Right cardiac atrium (tissue), 5 donors: ENCODE measurements around the gene MYL5. TPM values are rescaled to one million over a fixed set of nuclear protein-coding genes. Genes with fewer than 3 reads are reported as not detected.
"Not testable (repeated sequence)": the region's sequence is repeated elsewhere in the genome, so short reads cannot be mapped to it uniquely, and the experiment has no call there.

Experiments
- ATAC-seq, 2 donors: fragments of 200-7000 bp; cut with Tn5 transposase; one replicate each; pipeline versions ENCODE4 v1.8.0 to v1.9.1; 2020; ENCODE audit warnings: moderate library complexity in 2 of 2, mild to moderate bottlenecking in 1 of 2
- DNase-seq, 3 donors: peaks; one replicate each; pipeline ENCODE4 v3.0.0-alpha.2; 2020
- H3K27ac ChIP-seq: one replicate; pipeline ENCODE4 v1.5.1; 2013; ENCODE audit warnings: mild to moderate bottlenecking, low read length, control low read depth, moderate library complexity
- H3K27me3 ChIP-seq: one replicate; pipeline ENCODE4 v1.6.1; 2013; ENCODE audit not compliant: control insufficient read depth, insufficient read depth
- H3K4me1 ChIP-seq: one replicate; pipeline ENCODE4 v1.6.1; 2013; ENCODE audit warnings: low read length; ENCODE audit not compliant: control insufficient read depth, insufficient read depth
- H3K4me3 ChIP-seq: one replicate; pipeline ENCODE4 v1.5.1; 2013; ENCODE audit warnings: low read length, control low read depth
- H3K9me3 ChIP-seq: one replicate; pipeline ENCODE4 v1.6.1; 2013; ENCODE audit warnings: low read length; ENCODE audit not compliant: control insufficient read depth
- WGBS: extraction: QIAGEN DNeasy Blood & Tissue Kit; methylation state at CpG from one replicate; pipeline ENCODE4 v1.1.7; 2013; 5-methylcytosine and 5-hydroxymethylcytosine counted together
- intact Hi-C, 4 donors: fragments of 100-400 bp; cut with DNase I; formaldehyde crosslinking; loops; one replicate each; pipeline versions ENCODE4 v1.11.0 to v1.14.0; 2022 to 2023
- polyA plus RNA-seq: library from polyadenylated mRNA; stranded (reverse); fragments of 200-250 nt; gene quantifications from one replicate; pipeline ENCODE4 v1.2.3, GENCODE V29; 2013
- total RNA-seq, 4 donors: library from RNA; stranded (reverse); fragmentation: NEBNext Ultra II Directional; extraction: Animal tissue kit (Norgen Biotek cat#: 25700); gene quantifications; one replicate each; pipeline ENCODE4 v1.2.1, GENCODE V29; 2021
- donor health status: healthy with polysubstance abuse.
- donor health status: DM: no; HTN: yes; CAD: no.
- donor health status: DM: no; HTN: no; CAD: no.
- donor health status: DM: no; HTN: yes; CAD: no; lungs with severe emphysema.
- donor health status: DM: yes; HTN: yes; CAD: no.

Gene MYL5
- total and polyA plus RNA-seq, 5 donors: 3.8 to 6.0 (median 4.1) TPM

DNA sequence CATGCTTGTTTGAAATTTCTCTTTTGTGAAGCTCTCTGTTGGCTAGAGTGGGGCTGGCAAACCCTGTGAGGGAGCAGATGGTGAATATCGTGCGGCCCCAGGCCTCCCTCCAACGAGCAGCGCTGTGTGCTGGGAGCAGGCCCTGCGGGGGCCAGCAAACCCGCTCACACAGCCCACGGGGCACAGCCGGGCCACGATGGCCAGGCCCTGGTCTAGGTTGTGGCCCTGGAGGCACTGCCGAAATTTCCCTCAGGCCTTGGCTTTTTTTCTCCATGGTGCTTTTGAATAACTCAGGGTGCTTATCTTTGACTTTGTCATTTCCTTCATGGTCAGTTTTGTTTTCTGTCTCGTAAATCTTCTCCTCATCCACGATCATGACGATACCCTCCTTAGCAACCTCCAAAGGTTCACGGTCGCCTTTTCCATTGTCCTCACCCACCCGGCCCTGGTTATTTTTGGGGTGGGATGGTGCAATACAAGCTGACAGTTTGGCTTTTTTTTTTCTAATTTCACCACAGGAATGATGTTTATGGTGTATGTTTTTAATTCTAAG, 52.0 kb downstream of the MYL5 start:
- peak in 2 of 3 donors; percentile 64 to 66 for DNase-seq
- H3K4me3 ChIP-seq: no peak overlapping the region
- H3K9me3 ChIP-seq: no peaks in the 10 kb centered on the region
- H3K27ac ChIP-seq: no peak overlapping the region
- peaks cover 4% of the 10 kb centered on the region for H3K4me1 ChIP-seq
- peak; percentile 36 to 39 for ATAC-seq
- H3K27me3 ChIP-seq: no peaks in the 10 kb centered on the region
- intact Hi-C loops: no loop called here
- WGBS: 45% methylated on average over 16 of the region's 16 CpGs

- Histone ChIP-seq H3K9me3 (no peaks in the 10 kb centered on the region), H3K27ac (no peak overlapping the region), H3K27me3 (no peaks in the 10 kb centered on the region), H3K4me3 (no peak overlapping the region), H3K4me1 (peaks cover 2% of the 10 kb centered on the region)
- DNase-seq: peak in 2 of 3 donors; percentile 44 to 51
- intact Hi-C loops: no loop called here
- WGBS: 73% methylated on average over 17 of the region's 17 CpGs
- peak in 1 of 2 donors; percentile 24 for ATAC-seq
These were observed 52.5 kb downstream of the MYL5 start for GRCh38 chr4:726838-727237.

DNA sequence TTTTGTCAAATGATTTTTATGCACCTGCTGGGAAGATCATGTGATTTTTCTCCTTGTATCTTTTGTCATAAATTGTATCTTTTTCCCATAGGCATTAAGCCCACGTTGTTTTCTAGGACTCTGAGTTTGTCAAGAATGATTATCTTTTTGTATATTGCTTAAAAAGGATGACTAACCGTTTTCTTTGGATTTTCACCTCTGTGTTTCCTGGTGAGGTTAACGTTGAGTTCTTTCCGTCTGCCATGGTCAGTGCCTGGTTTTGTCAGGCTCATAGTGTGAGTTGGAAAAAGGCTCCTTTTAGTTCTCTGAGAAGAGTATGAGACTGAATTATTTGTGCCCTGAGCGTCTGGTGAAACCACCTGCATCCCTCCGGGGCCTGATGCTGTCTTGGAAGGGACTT, 53.2 kb downstream of the MYL5 start:
- intact Hi-C loops: no loop called here
- Histone ChIP-seq H3K4me1 (peaks cover 2% of the 10 kb centered on the region), H3K27me3 (no peaks in the 10 kb centered on the region), H3K27ac (no peak overlapping the region), H3K9me3 (no peaks in the 10 kb centered on the region), H3K4me3 (no peak overlapping the region)
- DNase-seq (no peak), ATAC-seq (no peak)
- WGBS: 70% methylated on average over 6 of the region's 6 CpGs

- WGBS: 87% methylated on average over 20 of the region's 20 CpGs
- no peak overlapping the region for H3K27ac ChIP-seq
- no peaks in the 10 kb centered on the region for H3K27me3 ChIP-seq
- H3K4me1 ChIP-seq: peaks cover 2% of the 10 kb centered on the region
- no peak overlapping the region for H3K4me3 ChIP-seq
- no peaks in the 10 kb centered on the region for H3K9me3 ChIP-seq
- ATAC-seq (no peak), DNase-seq (peak in 2 of 3 donors; percentile 44 to 52)
- intact Hi-C loops: no loop called here
These were observed 55.3 kb downstream of the MYL5 start for GRCh38 chr4:729336-730315.

- 96% methylated on average over 27 of the region's 27 CpGs for WGBS
- H3K27ac ChIP-seq: no peak overlapping the region
- no peaks in the 10 kb centered on the region for H3K9me3 ChIP-seq
- no peaks in the 10 kb centered on the region for H3K27me3 ChIP-seq
- intact Hi-C loops: no loop called here
- ATAC-seq (no peak), DNase-seq (peak in 2 of 3 donors; percentile 19 to 32)
- peaks cover 2% of the 10 kb centered on the region for H3K4me1 ChIP-seq
- H3K4me3 ChIP-seq: no peak overlapping the region
These were observed 56.2 kb downstream of the MYL5 start for GRCh38 chr4:730511-730910.

DNA sequence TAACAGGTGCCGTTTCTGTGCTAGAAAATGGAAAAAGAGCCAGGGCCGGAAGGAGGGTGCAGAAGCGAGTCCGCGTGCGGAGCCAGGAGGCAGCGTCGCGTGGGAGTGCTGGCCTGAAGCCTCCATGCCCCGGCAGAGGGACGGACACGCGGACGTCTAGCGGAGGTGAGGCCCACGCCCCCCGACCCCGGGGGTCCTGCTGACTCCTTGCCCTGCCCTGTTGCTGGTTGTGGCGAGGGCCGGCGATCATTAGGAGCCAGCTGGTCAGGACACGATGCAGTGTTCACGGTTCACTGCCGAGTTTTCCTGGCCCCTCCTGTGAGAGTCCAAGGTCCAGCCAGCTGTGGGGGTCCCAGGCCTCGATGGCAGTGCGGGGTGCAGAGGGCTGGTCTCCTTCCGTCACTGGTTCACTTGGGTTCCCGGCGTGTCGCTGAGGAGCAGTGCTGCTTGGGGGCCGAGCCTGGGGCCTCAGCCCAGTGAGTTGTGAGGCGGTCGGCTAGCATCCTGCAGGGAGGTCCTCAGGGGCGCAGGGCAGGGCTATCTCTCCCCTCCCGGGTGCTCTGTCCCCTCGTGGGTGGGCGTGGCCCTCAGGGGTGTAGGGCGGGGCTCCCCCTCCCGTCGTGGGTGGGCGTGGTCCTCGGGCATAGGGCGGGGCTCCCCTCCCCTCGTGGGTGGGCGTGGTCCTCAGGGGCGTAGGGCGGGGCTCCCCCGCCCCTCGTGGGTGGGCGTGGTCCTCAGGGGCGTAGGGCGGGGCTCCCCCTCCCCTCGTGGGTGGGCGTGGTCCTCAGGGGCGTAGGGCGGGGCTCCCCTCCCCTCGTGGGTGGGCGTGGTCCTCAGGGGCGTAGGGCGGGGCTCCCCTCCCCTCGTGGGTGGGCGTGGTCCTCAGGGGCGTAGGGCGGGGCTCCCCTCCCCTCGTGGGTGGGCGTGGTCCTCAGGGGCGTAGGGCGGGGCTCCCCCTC, 56.9 kb downstream of the MYL5 start:
- H3K4me1 ChIP-seq, H3K4me3 ChIP-seq, H3K27me3 ChIP-seq, H3K9me3 ChIP-seq, H3K27ac ChIP-seq, intact Hi-C loops: not testable (repeated sequence)
- DNase-seq (peak in 2 of 3 donors; percentile 52 to 63), ATAC-seq (peak in 1 of 2 donors; percentile 20)
- 94% methylated on average over 51 of the region's 68 CpGs for WGBS

Other genes with a start within 250 kb of the MYL5 start
- 10 to 100 TPM; 14.4 to 18.9 (median 15.9) TPM for gene ZNF721, start 175.4 kb upstream of the MYL5 start, total RNA-seq
- gene ZNF721, start 175.4 kb upstream of the MYL5 start, polyA plus RNA-seq: 7.9 TPM
- gene PIGG, start 175.3 kb upstream of the MYL5 start, total RNA-seq: 10 to 100 TPM; 20.8 to 25.9 (median 23.9) TPM
- 18.3 TPM for gene PIGG, start 175.3 kb upstream of the MYL5 start, polyA plus RNA-seq
- not detected for gene TMEM271, start 98.2 kb upstream of the MYL5 start, total RNA-seq
- not detected for gene TMEM271, start 98.2 kb upstream of the MYL5 start, polyA plus RNA-seq
- 1 to 10 TPM; 6.8 to 7.5 (median 7.0) TPM for gene PDE6B, start 49.0 kb upstream of the MYL5 start, total RNA-seq
- 3.6 TPM for gene PDE6B, start 49.0 kb upstream of the MYL5 start, polyA plus RNA-seq
- gene ATP5ME, start 266 bp upstream of the MYL5 start, total RNA-seq: 100 to 1,000 TPM; 689 to 911 (median 734) TPM
- gene ATP5ME, start 266 bp upstream of the MYL5 start, polyA plus RNA-seq: 1,352 TPM
- gene SLC49A3, start 14.6 kb downstream of the MYL5 start, total RNA-seq: 10 to 100 TPM; 13.7 to 19.5 (median 16.9) TPM
- gene SLC49A3, start 14.6 kb downstream of the MYL5 start, polyA plus RNA-seq: 10.6 TPM
- 10 to 100 TPM; 25.0 to 28.6 (median 26.4) TPM for gene PCGF3, start 31.3 kb downstream of the MYL5 start, total RNA-seq
- 30.1 TPM for gene PCGF3, start 31.3 kb downstream of the MYL5 start, polyA plus RNA-seq
- 1 to 10 TPM; 2.1 to 9.3 (median 4.5) TPM for gene CPLX1, start 151.6 kb downstream of the MYL5 start, total RNA-seq
- 7.2 TPM for gene CPLX1, start 151.6 kb downstream of the MYL5 start, polyA plus RNA-seq